Progenitor cell of endocrine pancreas (in vitro differentiated cells): ENCODE results near the gene COMMD9. TPM values are rescaled to one million over a fixed set of nuclear protein-coding genes. Genes with fewer than 3 reads are reported as not detected.

ENCODE experiments used
- DNase-seq: peaks from one replicate; pipeline ENCODE4 v3.0.0; 2021; ENCODE audit warnings: low spot score; ENCODE audit not compliant: unreplicated experiment
- H3K27ac Mint-ChIP-seq: 2 replicates; pipeline ENCODE4 v1.8.0; 2021; ENCODE audit warnings: mild to moderate bottlenecking, moderate library complexity, mixed read lengths
- H3K27me3 Mint-ChIP-seq: 2 replicates; pipeline ENCODE4 v1.8.0; 2021; ENCODE audit warnings: mixed read lengths
- H3K36me3 Mint-ChIP-seq: 2 replicates; pipeline ENCODE4 v1.8.0; 2022; ENCODE audit warnings: mixed read lengths; ENCODE audit not compliant: insufficient read depth
- H3K4me1 Mint-ChIP-seq: 2 replicates; pipeline ENCODE4 v1.8.0; 2021; ENCODE audit warnings: low read depth, mixed read lengths
- H3K4me3 Mint-ChIP-seq: 2 replicates; pipeline ENCODE4 v1.8.0; 2021; ENCODE audit warnings: low read depth, mild to moderate bottlenecking, moderate library complexity, mixed read lengths
- H3K9me3 Mint-ChIP-seq: 2 replicates; pipeline ENCODE4 v1.8.0; 2021; ENCODE audit warnings: low read depth, mixed read lengths
- total RNA-seq: library from RNA; stranded (reverse); gene quantifications from 2 replicates; pipeline ENCODE4 v1.2.1, GENCODE V29; 2021
- TF ChIP-seq, protein P1 (sequence below): fragments of 200-600 bp; sonication (generic); IDR thresholded peaks from one replicate; pipeline ENCODE4 v1.5.0; 2021; ENCODE audit warnings: antibody characterized with exemption, mild to moderate bottlenecking; ENCODE audit not compliant: unreplicated experiment

COMMD9 gene
- total RNA-seq, 1 donor from 2014 or later = 79.7 TPM

DNA sequence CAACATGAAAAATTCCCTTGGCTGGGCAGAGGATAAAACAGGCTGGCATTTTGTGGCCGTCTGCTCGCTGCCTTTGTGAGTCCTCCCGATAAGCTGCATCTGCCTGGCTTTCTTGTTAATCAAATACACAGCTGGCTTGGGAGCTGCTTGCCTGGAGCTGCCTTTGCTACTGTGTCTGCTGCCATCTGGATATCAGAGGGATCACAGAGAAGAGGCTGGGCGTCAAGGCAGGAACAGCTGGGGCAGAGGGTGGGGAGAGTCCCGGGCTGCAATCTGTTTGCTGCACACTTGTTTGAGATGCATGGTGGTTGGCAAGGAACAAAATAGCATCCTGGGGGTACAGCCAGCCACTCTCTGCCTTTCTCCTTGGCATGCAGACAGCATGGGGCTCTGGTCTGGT lies 36.0 kb downstream of the COMMD9 start:
- no peak overlapping the region for H3K27ac Mint-ChIP-seq
- no peak overlapping the region for H3K4me3 Mint-ChIP-seq
- no peak for DNase-seq
- TF ChIP-seq, protein P1, sequence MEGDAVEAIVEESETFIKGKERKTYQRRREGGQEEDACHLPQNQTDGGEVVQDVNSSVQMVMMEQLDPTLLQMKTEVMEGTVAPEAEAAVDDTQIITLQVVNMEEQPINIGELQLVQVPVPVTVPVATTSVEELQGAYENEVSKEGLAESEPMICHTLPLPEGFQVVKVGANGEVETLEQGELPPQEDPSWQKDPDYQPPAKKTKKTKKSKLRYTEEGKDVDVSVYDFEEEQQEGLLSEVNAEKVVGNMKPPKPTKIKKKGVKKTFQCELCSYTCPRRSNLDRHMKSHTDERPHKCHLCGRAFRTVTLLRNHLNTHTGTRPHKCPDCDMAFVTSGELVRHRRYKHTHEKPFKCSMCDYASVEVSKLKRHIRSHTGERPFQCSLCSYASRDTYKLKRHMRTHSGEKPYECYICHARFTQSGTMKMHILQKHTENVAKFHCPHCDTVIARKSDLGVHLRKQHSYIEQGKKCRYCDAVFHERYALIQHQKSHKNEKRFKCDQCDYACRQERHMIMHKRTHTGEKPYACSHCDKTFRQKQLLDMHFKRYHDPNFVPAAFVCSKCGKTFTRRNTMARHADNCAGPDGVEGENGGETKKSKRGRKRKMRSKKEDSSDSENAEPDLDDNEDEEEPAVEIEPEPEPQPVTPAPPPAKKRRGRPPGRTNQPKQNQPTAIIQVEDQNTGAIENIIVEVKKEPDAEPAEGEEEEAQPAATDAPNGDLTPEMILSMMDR = no peak
- no peaks in the 10 kb centered on the region for H3K36me3 Mint-ChIP-seq
- peaks cover 8% of the 10 kb centered on the region for H3K9me3 Mint-ChIP-seq
- peaks cover 7% of the 10 kb centered on the region for H3K4me1 Mint-ChIP-seq
- H3K27me3 Mint-ChIP-seq = peaks cover 13% of the 10 kb centered on the region

DNA sequence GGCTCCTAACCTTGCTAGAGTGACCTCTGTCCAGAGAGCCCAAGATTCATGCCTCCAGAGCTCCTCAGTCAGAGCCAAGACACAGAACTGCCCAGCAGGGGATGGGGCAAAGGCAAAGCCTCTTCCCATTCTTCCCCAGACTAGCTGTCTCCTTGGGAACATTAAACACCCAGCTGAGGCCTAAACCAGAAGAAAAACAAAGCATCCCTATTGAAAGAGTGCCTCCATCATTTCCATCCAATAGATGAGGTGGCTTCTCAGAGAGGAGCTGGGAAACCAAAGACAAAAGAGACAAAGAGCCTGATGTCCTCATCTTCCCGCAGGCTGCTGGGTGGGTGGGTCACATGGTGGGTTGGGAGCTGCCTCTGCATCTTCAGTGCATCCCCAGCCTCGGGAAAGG lies 37.4 kb downstream of the COMMD9 start:
- Mint-ChIP-seq H3K4me3 (no peak overlapping the region), H3K27me3 (no peaks in the 10 kb centered on the region), H3K9me3 (peaks cover 8% of the 10 kb centered on the region), H3K4me1 (peaks cover 6% of the 10 kb centered on the region), H3K27ac (peak overlapping the region; percentile 64), H3K36me3 (no peaks in the 10 kb centered on the region)
- TF ChIP-seq, protein P1 = no peak
- DNase-seq = no peak

DNA sequence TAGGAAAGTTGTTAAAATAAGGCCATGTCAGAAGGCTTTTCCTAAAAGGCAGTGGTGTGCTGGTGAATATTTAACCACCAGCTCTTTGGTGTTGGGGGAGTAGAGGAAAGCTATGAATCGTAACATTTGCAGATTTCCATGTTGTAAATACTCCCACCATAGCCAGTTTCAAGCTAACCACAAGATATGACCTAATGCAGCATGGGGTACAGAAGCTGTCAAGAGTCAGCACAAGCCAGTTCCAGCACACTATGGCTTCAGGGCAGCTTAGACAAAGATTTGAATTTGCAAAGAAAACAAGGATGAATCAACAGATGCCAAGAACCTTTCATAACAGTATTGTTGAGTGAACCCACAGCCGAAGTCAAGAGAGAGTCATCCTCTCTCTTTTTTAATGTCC lies 40.0 kb downstream of the COMMD9 start:
- TF ChIP-seq, protein P1 = no peak
- Mint-ChIP-seq H3K27me3 (no peaks in the 10 kb centered on the region), H3K4me1 (peaks cover 6% of the 10 kb centered on the region), H3K36me3 (no peaks in the 10 kb centered on the region), H3K9me3 (peaks cover 8% of the 10 kb centered on the region), H3K4me3 (no peak overlapping the region), H3K27ac (no peak overlapping the region)
- no peak for DNase-seq

DNA sequence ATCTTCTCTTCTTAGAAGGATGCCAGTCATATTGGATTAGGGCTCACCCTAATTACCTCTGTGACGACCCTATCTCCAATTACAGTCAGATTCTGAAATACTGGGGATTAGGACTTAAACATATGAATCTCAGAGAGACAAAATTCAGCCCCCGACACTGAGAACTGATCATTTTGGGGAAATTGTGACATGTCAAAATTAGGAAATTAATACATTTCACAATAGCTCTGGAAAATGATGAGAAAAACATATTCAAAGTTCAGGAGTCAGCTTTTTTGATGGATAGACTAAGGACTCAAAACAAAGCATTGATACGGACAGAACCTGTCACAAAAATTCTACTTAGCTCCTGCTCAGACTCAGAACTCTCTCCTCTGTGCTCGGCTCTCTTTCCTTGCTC lies 40.8 kb downstream of the COMMD9 start:
- H3K4me1 Mint-ChIP-seq = peaks cover 6% of the 10 kb centered on the region
- TF ChIP-seq, protein P1 = no peak
- no peak overlapping the region for H3K27ac Mint-ChIP-seq

DNA sequence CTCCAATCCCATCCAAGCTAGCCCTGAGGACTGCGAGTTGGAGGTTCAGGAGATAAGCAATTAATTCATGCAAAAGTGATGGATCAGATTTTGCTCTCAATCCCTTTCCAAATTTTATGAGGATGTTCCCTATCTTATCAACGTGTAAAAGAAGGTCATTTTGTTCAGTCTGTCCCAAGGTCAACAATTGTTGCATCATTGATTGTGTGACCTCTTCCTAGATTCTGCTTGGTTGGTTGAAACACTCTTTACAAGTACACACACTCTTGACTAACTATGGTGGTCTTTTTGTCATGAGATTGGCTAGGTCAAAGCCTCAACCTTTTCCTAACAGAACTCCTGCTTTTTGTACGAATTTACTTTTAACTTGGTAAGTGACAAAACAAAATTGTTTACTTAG lies 41.7 kb downstream of the COMMD9 start:
- no peak overlapping the region for H3K4me3 Mint-ChIP-seq
- H3K27ac Mint-ChIP-seq = no peak overlapping the region
- no peak for DNase-seq
- peaks cover 6% of the 10 kb centered on the region for H3K4me1 Mint-ChIP-seq
- no peaks in the 10 kb centered on the region for H3K36me3 Mint-ChIP-seq
- TF ChIP-seq, protein P1 = no peak
- H3K9me3 Mint-ChIP-seq = peaks cover 8% of the 10 kb centered on the region
- no peaks in the 10 kb centered on the region for H3K27me3 Mint-ChIP-seq

More for the DNA sequence above, 40.8 kb downstream of the COMMD9 start:
- peaks cover 8% of the 10 kb centered on the region for H3K9me3 Mint-ChIP-seq
- no peaks in the 10 kb centered on the region for H3K36me3 Mint-ChIP-seq
- H3K4me3 Mint-ChIP-seq = no peak overlapping the region
- no peaks in the 10 kb centered on the region for H3K27me3 Mint-ChIP-seq
- DNase-seq = no peak
